WTC11 (cell line): ENCODE data around the gene BMPR1B. TPM values are rescaled to one million over a fixed set of nuclear protein-coding genes. Genes with fewer than 3 reads are reported as not detected.
A peak's percentile ranks its signal among the peaks of the same experiment; 100 is the strongest.

Experiments
- ATAC-seq: fragments of 200-7000 bp; cut with Tn5 transposase; 2 replicates; pipeline ENCODE4 v1.10.0; 2021; ENCODE audit warnings: mild to moderate bottlenecking, moderate library complexity
- CTCF ChIA-PET: fragments of 300-600 bp; sonication (Branson Sonifier 250); formaldehyde crosslinking; loops from one replicate; lab custom pipeline; 2021; ENCODE audit warnings: antibody characterized with exemption; lab: Charles Lee
- POLR2A ChIA-PET: fragments of 350-600 bp; sonication (Branson Sonifier 250); formaldehyde crosslinking; loops from one replicate; lab custom pipeline; 2021; ENCODE audit warnings: antibody characterized with exemption; lab: Charles Lee
- DNase-seq: peaks from one replicate; pipeline ENCODE4 v3.0.0; 2021; ENCODE audit warnings: low spot score
- H3K27ac Mint-ChIP-seq: 2 replicates; pipeline ENCODE4 v1.8.0; 2021; ENCODE audit warnings: mixed read lengths
- H3K27me3 Mint-ChIP-seq: 2 replicates; pipeline ENCODE4 v1.8.0; 2021; ENCODE audit warnings: low read depth, mild to moderate bottlenecking, moderate library complexity, mixed read lengths
- H3K36me3 Mint-ChIP-seq: 2 replicates; pipeline ENCODE4 v1.8.0; 2021; ENCODE audit warnings: mixed read lengths
- H3K4me1 Mint-ChIP-seq: 2 replicates; pipeline ENCODE4 v1.8.0; 2022; ENCODE audit warnings: mixed read lengths
- H3K4me3 Mint-ChIP-seq: 2 replicates; pipeline ENCODE4 v1.8.0; 2021; ENCODE audit warnings: mild to moderate bottlenecking, moderate library complexity, mixed read lengths
- H3K9me3 Mint-ChIP-seq: 2 replicates; pipeline ENCODE4 v1.8.0; 2021; ENCODE audit warnings: mixed read lengths
- HMGA2 ChIP-seq: fragments of 250-450 bp; sonication (Bioruptor Pico); IDR thresholded peaks from 2 replicates; pipeline ENCODE4 v1.4.0; 2021; ENCODE audit warnings: mild to moderate bottlenecking, moderate library complexity
- SP1 ChIP-seq: sonication (generic); formaldehyde crosslinking; conservative IDR thresholded peaks from 2 replicates; pipeline ENCODE4 v1.8.1; 2022; ENCODE audit warnings: missing genetic modification reagents
- TEAD4 ChIP-seq: sonication (generic); formaldehyde crosslinking; IDR thresholded peaks from 2 replicates; pipeline ENCODE4 v1.8.0; 2022; ENCODE audit warnings: mild to moderate bottlenecking, missing genetic modification reagents
- ZBTB21 ChIP-seq: sonication (generic); formaldehyde crosslinking; IDR thresholded peaks from 2 replicates; pipeline ENCODE4 v1.8.1; 2023; ENCODE audit warnings: mild to moderate bottlenecking, missing genetic modification reagents, borderline replicate concordance
- ZNF219 ChIP-seq: sonication (generic); formaldehyde crosslinking; IDR thresholded peaks from 2 replicates; pipeline ENCODE4 v1.8.0; 2023; ENCODE audit warnings: missing genetic modification reagents, mild to moderate bottlenecking, borderline replicate concordance
- total RNA-seq: library from RNA; stranded (reverse); gene quantifications from 3 replicates; pipeline ENCODE4 v1.2.3, GENCODE V29; 2021
- TF ChIP-seq, protein P1 (sequence below): sonication (generic); formaldehyde crosslinking; IDR thresholded peaks from 2 replicates; pipeline ENCODE4 v1.8.0; 2022; ENCODE audit warnings: mild to moderate bottlenecking, missing genetic modification reagents
- TF ChIP-seq, protein P2 (sequence below): sonication (generic); formaldehyde crosslinking; IDR thresholded peaks from 2 replicates; pipeline ENCODE4 v1.8.1; 2022; ENCODE audit warnings: low read depth, missing genetic modification reagents, borderline replicate concordance
- TF ChIP-seq, protein P3 (sequence below): sonication (generic); formaldehyde crosslinking; IDR thresholded peaks from 2 replicates; pipeline ENCODE4 v1.8.1; 2023; ENCODE audit warnings: mild to moderate bottlenecking, missing genetic modification reagents, borderline replicate concordance
- TF ChIP-seq, protein P4 (sequence below): fragments of 250-450 bp; sonication (Bioruptor Pico); IDR thresholded peaks from 2 replicates; pipeline ENCODE4 v1.9.0; 2021; ENCODE audit warnings: mild to moderate bottlenecking, borderline replicate concordance
- TF ChIP-seq, protein P5 (sequence below): sonication (generic); formaldehyde crosslinking; IDR thresholded peaks from 2 replicates; pipeline ENCODE4 v1.8.1; 2022; ENCODE audit warnings: low read depth, mild to moderate bottlenecking, moderate library complexity, missing genetic modification reagents, borderline replicate concordance

Gene BMPR1B
- total RNA-seq, 1 experiment from 2014 or later, result 0.77 TPM

DNA sequence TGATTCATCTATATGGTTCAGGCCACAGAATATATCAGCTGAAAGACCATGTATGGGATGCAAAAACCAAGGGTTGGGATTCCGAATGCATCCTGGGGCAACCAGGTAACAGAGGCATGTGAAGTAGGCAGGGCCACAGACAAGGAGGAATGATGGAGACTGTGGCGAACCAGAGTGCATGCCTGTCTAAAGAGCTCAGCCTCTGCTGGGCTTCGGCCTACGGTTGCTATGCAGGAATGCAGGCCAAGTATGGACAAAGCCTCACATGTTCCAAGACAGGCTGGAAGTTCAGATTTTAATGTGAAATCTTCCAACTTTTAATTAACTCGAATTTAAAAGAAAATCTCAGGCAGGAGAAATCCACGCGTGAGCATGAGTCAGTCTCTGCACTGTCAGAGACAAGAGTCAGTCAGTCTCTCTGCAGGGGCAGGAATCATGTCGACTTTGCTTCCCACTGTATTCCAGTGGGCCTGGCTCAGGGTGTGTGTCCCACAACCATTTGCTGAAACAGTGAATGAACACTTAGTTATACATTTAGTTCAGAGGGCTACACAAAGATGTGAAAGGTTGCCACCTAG lies 446.6 kb downstream of the BMPR1B start (continued):
- TF ChIP-seq HMGA2 (CRISPR knock-in tag) (no peak), ZNF219 (CRISPR knock-in tag) (no peak), ZBTB21 (CRISPR knock-in tag) (no peak)
- TF ChIP-seq, protein P1, sequence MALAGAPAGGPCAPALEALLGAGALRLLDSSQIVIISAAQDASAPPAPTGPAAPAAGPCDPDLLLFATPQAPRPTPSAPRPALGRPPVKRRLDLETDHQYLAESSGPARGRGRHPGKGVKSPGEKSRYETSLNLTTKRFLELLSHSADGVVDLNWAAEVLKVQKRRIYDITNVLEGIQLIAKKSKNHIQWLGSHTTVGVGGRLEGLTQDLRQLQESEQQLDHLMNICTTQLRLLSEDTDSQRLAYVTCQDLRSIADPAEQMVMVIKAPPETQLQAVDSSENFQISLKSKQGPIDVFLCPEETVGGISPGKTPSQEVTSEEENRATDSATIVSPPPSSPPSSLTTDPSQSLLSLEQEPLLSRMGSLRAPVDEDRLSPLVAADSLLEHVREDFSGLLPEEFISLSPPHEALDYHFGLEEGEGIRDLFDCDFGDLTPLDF, result no peak
- TF ChIP-seq, protein P2, sequence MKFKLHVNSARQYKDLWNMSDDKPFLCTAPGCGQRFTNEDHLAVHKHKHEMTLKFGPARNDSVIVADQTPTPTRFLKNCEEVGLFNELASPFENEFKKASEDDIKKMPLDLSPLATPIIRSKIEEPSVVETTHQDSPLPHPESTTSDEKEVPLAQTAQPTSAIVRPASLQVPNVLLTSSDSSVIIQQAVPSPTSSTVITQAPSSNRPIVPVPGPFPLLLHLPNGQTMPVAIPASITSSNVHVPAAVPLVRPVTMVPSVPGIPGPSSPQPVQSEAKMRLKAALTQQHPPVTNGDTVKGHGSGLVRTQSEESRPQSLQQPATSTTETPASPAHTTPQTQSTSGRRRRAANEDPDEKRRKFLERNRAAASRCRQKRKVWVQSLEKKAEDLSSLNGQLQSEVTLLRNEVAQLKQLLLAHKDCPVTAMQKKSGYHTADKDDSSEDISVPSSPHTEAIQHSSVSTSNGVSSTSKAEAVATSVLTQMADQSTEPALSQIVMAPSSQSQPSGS (CRISPR knock-in tag), result no peak
- TF ChIP-seq, protein P3, sequence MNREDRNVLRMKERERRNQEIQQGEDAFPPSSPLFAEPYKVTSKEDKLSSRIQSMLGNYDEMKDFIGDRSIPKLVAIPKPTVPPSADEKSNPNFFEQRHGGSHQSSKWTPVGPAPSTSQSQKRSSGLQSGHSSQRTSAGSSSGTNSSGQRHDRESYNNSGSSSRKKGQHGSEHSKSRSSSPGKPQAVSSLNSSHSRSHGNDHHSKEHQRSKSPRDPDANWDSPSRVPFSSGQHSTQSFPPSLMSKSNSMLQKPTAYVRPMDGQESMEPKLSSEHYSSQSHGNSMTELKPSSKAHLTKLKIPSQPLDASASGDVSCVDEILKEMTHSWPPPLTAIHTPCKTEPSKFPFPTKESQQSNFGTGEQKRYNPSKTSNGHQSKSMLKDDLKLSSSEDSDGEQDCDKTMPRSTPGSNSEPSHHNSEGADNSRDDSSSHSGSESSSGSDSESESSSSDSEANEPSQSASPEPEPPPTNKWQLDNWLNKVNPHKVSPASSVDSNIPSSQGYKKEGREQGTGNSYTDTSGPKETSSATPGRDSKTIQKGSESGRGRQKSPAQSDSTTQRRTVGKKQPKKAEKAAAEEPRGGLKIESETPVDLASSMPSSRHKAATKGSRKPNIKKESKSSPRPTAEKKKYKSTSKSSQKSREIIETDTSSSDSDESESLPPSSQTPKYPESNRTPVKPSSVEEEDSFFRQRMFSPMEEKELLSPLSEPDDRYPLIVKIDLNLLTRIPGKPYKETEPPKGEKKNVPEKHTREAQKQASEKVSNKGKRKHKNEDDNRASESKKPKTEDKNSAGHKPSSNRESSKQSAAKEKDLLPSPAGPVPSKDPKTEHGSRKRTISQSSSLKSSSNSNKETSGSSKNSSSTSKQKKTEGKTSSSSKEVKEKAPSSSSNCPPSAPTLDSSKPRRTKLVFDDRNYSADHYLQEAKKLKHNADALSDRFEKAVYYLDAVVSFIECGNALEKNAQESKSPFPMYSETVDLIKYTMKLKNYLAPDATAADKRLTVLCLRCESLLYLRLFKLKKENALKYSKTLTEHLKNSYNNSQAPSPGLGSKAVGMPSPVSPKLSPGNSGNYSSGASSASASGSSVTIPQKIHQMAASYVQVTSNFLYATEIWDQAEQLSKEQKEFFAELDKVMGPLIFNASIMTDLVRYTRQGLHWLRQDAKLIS, result no peak
- TF ChIP-seq, protein P4, sequence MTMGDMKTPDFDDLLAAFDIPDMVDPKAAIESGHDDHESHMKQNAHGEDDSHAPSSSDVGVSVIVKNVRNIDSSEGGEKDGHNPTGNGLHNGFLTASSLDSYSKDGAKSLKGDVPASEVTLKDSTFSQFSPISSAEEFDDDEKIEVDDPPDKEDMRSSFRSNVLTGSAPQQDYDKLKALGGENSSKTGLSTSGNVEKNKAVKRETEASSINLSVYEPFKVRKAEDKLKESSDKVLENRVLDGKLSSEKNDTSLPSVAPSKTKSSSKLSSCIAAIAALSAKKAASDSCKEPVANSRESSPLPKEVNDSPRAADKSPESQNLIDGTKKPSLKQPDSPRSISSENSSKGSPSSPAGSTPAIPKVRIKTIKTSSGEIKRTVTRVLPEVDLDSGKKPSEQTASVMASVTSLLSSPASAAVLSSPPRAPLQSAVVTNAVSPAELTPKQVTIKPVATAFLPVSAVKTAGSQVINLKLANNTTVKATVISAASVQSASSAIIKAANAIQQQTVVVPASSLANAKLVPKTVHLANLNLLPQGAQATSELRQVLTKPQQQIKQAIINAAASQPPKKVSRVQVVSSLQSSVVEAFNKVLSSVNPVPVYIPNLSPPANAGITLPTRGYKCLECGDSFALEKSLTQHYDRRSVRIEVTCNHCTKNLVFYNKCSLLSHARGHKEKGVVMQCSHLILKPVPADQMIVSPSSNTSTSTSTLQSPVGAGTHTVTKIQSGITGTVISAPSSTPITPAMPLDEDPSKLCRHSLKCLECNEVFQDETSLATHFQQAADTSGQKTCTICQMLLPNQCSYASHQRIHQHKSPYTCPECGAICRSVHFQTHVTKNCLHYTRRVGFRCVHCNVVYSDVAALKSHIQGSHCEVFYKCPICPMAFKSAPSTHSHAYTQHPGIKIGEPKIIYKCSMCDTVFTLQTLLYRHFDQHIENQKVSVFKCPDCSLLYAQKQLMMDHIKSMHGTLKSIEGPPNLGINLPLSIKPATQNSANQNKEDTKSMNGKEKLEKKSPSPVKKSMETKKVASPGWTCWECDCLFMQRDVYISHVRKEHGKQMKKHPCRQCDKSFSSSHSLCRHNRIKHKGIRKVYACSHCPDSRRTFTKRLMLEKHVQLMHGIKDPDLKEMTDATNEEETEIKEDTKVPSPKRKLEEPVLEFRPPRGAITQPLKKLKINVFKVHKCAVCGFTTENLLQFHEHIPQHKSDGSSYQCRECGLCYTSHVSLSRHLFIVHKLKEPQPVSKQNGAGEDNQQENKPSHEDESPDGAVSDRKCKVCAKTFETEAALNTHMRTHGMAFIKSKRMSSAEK, result no peak

DNA sequence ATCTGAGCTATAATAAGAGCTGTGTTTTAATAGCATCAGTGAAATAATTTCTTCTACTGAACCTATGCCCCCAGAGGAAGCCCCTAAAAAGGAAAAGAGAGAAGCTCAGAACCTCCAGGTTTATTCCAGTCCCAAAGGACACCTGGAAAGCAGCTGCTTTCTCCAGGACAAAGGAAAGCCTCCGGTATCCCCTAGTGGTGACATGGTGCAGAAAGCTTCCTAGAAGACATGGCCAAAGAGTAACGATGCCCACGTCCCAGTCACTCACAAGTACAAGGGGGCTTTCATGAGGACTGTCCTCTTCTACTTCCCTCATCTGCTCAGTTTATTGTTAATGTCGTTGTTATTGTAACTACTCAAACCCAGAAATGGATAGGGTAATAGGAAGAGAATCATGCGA lies 447.1 kb downstream of the BMPR1B start:
- no peaks in the 10 kb centered on the region for H3K36me3 Mint-ChIP-seq
- H3K27me3 Mint-ChIP-seq, result no peaks in the 10 kb centered on the region
- no peak overlapping the region for H3K27ac Mint-ChIP-seq
- H3K4me3 Mint-ChIP-seq, result no peak overlapping the region
- H3K4me1 Mint-ChIP-seq, result peaks cover 11% of the 10 kb centered on the region
- ChIA-PET POLR2A (no interaction called here), CTCF (interaction anchor here (0.6 to 1.9 kb wide), 25 partner anchors 9 to 1139 kb away, joined by 3 to 7 read pairs (median 4); no protein-coding TSS in a partner anchor)
- no peaks in the 10 kb centered on the region for H3K9me3 Mint-ChIP-seq
- ATAC-seq (peak; percentile 94), DNase-seq (peak; percentile 48)
- no peak for TF ChIP-seq SP1 (CRISPR knock-in tag)
- TF ChIP-seq, protein P5, sequence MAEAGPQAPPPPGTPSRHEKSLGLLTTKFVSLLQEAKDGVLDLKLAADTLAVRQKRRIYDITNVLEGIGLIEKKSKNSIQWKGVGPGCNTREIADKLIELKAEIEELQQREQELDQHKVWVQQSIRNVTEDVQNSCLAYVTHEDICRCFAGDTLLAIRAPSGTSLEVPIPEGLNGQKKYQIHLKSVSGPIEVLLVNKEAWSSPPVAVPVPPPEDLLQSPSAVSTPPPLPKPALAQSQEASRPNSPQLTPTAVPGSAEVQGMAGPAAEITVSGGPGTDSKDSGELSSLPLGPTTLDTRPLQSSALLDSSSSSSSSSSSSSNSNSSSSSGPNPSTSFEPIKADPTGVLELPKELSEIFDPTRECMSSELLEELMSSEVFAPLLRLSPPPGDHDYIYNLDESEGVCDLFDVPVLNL, result no peak
- TF ChIP-seq ZBTB21 (CRISPR knock-in tag), result no peak
- no peak for TF ChIP-seq TEAD4
